ENCODE data around the gene EMP2.

- TF ChIP-seq POU6F1 (CRISPR knock-in tag; IDR thresholded peaks at IDR 0.05; ENCODE audit: borderline replicate concordance, low read depth) (no peak), OSR1 (CRISPR knock-in tag; IDR thresholded peaks at IDR 0.05) (no peak), TOX (CRISPR knock-in tag; IDR thresholded peaks at IDR 0.05; ENCODE audit: borderline replicate concordance) (no peak), ZNF8 (CRISPR knock-in tag; IDR thresholded peaks at IDR 0.05) (no peak), ZNF565 (CRISPR knock-in tag; conservative IDR thresholded peaks at IDR 0.05; ENCODE audit: low read depth) (no peak)
These were observed 41.9 kb upstream of the EMP2 start for GRCh38 chr16:10622036-10622921.

Data from SK-N-SH treated with all-trans-retinoic acid at 6 μM for 48 hours (cell line).